CD14-positive monocyte (primary cell): Measurements from ENCODE around the gene SLC9A4. TPM values are rescaled to one million over a fixed set of nuclear protein-coding genes. Genes with fewer than 3 reads are reported as not detected.

Experiments used
- DNase-seq, 3 donors: peaks; one replicate each; pipeline ENCODE4 v3.0.0-alpha.2; 2011 to 2022
- H2AFZ ChIP-seq: 2 replicates; pipeline ENCODE4 v1.6.0; 2012; ENCODE audit warnings: mild to moderate bottlenecking, low read depth, low read length, inconsistent platforms; ENCODE audit not compliant: insufficient read depth, poor library complexity, severe bottlenecking
- H3K27ac ChIP-seq, 2 donors: 1 replicate in 1 of 2; 2 replicates in 1 of 2; pipeline ENCODE4 v1.5.1; 2012 to 2013; ENCODE audit warnings: low read length in 2 of 2, control low read depth in 1 of 2, inconsistent platforms in 1 of 2, low read depth in 1 of 2, mild to moderate bottlenecking in 1 of 2
- H3K27me3 ChIP-seq, 2 donors: one replicate each; pipeline versions ENCODE4 v1.6.0 to v1.6.1; 2011 to 2013; ENCODE audit warnings: low read length in 2 of 2; ENCODE audit not compliant: control insufficient read depth in 2 of 2, insufficient read depth in 2 of 2
- H3K36me3 ChIP-seq, 2 donors: replicated peaks in 1 of 2; 1 replicate in 1 of 2; 2 replicates in 1 of 2; pipeline versions ENCODE4 v1.5.1 to v1.6.1; 2012 to 2013; ENCODE audit warnings: low read length in 2 of 2, control low read depth in 1 of 2, inconsistent platforms in 1 of 2, mild to moderate bottlenecking in 1 of 2; ENCODE audit not compliant: insufficient read depth in 2 of 2, control insufficient read depth in 1 of 2
- H3K4me1 ChIP-seq, 2 donors: 1 replicate in 1 of 2; 2 replicates in 1 of 2; pipeline versions ENCODE4 v1.5.1 to v1.6.1; 2012 to 2013; ENCODE audit warnings: low read length in 2 of 2, control low read depth in 1 of 2, inconsistent platforms in 1 of 2, mild to moderate bottlenecking in 1 of 2, moderate library complexity in 1 of 2; ENCODE audit not compliant: insufficient read depth in 2 of 2, control insufficient read depth in 1 of 2
- H3K4me2 ChIP-seq: replicated peaks from 2 replicates; pipeline ENCODE3; 2012; ENCODE audit warnings: low read length, moderate library complexity, mild to moderate bottlenecking; ENCODE audit not compliant: poor library complexity, severe bottlenecking; ENCODE audit errors: extremely low read depth
- H3K4me3 ChIP-seq, 3 experiments: fragments of 200-600 bp in 1 of 3; sonication (generic) in 1 of 3; replicated peaks in 1 of 3; 1 replicate in 2 of 3; 2 replicates in 1 of 3; pipeline ENCODE4 v1.5.1; 2011 to 2013; ENCODE audit warnings: low read length in 3 of 3, mild to moderate bottlenecking in 3 of 3, control low read depth in 2 of 3, low read depth in 2 of 3, inconsistent platforms in 1 of 3, moderate library complexity in 1 of 3
- H3K79me2 ChIP-seq: 2 replicates; pipeline ENCODE4 v1.6.0; 2012; ENCODE audit warnings: mild to moderate bottlenecking, control low read depth, inconsistent platforms, low read length, moderate library complexity; ENCODE audit not compliant: insufficient read depth
- H3K9ac ChIP-seq: 2 replicates; pipeline ENCODE4 v1.6.0; 2017; ENCODE audit warnings: low read length, mild to moderate bottlenecking; ENCODE audit not compliant: insufficient read depth, poor library complexity, severe bottlenecking
- H3K9me3 ChIP-seq, 2 donors: replicated peaks in 1 of 2; 1 replicate in 1 of 2; 2 replicates in 1 of 2; pipeline versions ENCODE4 v1.5.1 to v1.6.1; 2012 to 2013; ENCODE audit warnings: low read length in 2 of 2, control low read depth in 1 of 2; ENCODE audit not compliant: control insufficient read depth in 1 of 2, insufficient read depth in 1 of 2
- H4K20me1 ChIP-seq: 2 replicates; pipeline ENCODE4 v1.6.0; 2012; ENCODE audit warnings: mild to moderate bottlenecking, low read length, control low read depth, moderate library complexity; ENCODE audit not compliant: insufficient read depth
- H3K27ac Mint-ChIP-seq, 7 donors: one replicate each; pipeline ENCODE4 v1.8.0; 2020; ENCODE audit warnings: mild to moderate bottlenecking in 7 of 7, mixed read lengths in 7 of 7, moderate library complexity in 6 of 7, inconsistent platforms in 2 of 7
- H3K27me3 Mint-ChIP-seq, 3 donors: one replicate each; pipeline ENCODE4 v1.8.0; 2021 to 2022; ENCODE audit warnings: low read depth in 3 of 3, mild to moderate bottlenecking in 3 of 3, mixed read lengths in 3 of 3, moderate library complexity in 3 of 3, inconsistent platforms in 1 of 3
- H3K36me3 Mint-ChIP-seq, 2 donors: one replicate each; pipeline ENCODE4 v1.8.0; 2020; ENCODE audit warnings: mixed read lengths in 2 of 2, inconsistent platforms in 1 of 2, mild to moderate bottlenecking in 1 of 2
- H3K4me1 Mint-ChIP-seq: one replicate; pipeline ENCODE4 v1.8.0; 2020; ENCODE audit warnings: mild to moderate bottlenecking, mixed read lengths
- H3K4me3 Mint-ChIP-seq, 2 donors: one replicate each; pipeline ENCODE4 v1.8.0; 2020; ENCODE audit warnings: mild to moderate bottlenecking in 2 of 2, mixed read lengths in 2 of 2, moderate library complexity in 1 of 2
- H3K9me3 Mint-ChIP-seq, 7 donors: one replicate each; pipeline ENCODE4 v1.8.0; 2020 to 2022; ENCODE audit warnings: mixed read lengths in 7 of 7, mild to moderate bottlenecking in 6 of 7, moderate library complexity in 6 of 7, inconsistent platforms in 2 of 7
- CTCF ChIP-seq: fragments of 200-600 bp; IDR thresholded peaks from one replicate; pipeline ENCODE4 v1.8.0; 2022; ENCODE audit warnings: antibody characterized with exemption, mild to moderate bottlenecking
- WGBS: methylation state at CpG from one replicate; pipeline ENCODE4 v1.1.5; 2013; ENCODE audit warnings: missing lambda C conversion rate; ENCODE audit not compliant: insufficient coverage; 5-methylcytosine and 5-hydroxymethylcytosine counted together
- intact Hi-C, 2 donors: fragments of 100-400 bp; cut with micrococcal nuclease; formaldehyde crosslinking; loops; one replicate each; pipeline versions ENCODE4 v1.15.0 to v1.15.1; 2023
- polyA plus RNA-seq, 3 donors: library from polyadenylated mRNA; depleted of rRNA in 1 of 3; unstranded in 2 of 3; stranded (reverse) in 1 of 3; fragments of 300-500 nt in 2 of 3; fragments of >200 nt in 1 of 3; fragmentation: Illumina TruSeq in 2 of 3; gene quantifications; 1 replicate in 2 of 3; 2 replicates in 1 of 3; pipeline ENCODE4 v1.2.3, GENCODE V29; 2012 to 2021

The SLC9A4 gene
- polyA plus RNA-seq, 3 donors = not detected

- Mint-ChIP-seq H3K36me3 (no peaks in the 10 kb centered on the region), H3K4me1 (peaks cover 38% of the 10 kb centered on the region), H3K27ac (no peak overlapping the region), H3K4me3 (no peak overlapping the region), H3K27me3 (peaks cover 0 to 1% (median 0%) of the 10 kb centered on the region in 3 donors), H3K9me3 (peaks cover 0 to 2% (median 0%) of the 10 kb centered on the region in 7 donors)
- WGBS = no CpG with 5 or more reads among the region's 1 CpG
- no peaks in the 10 kb centered on the region for H3K9me3 ChIP-seq
- H4K20me1 ChIP-seq = no peaks in the 10 kb centered on the region
- intact Hi-C loops = no loop called here
- H3K27ac ChIP-seq = no peak overlapping the region
- peaks cover 32 to 37% of the 10 kb centered on the region in 2 donors for H3K4me1 ChIP-seq
- TF ChIP-seq CTCF = no peak
- H3K27me3 ChIP-seq = no peaks in the 10 kb centered on the region
- H3K4me3 ChIP-seq = no peak overlapping the region
- no peak overlapping the region for H2AFZ ChIP-seq
- no peaks in the 10 kb centered on the region for H3K79me2 ChIP-seq
- no peak for DNase-seq
- H3K4me2 ChIP-seq = no peak overlapping the region
- no peaks in the 10 kb centered on the region for H3K36me3 ChIP-seq
- no peak overlapping the region for H3K9ac ChIP-seq
Observed at GRCh38 chr2:102427249-102427648, 45.8 kb upstream of the SLC9A4 start.

- WGBS = no CpG with 5 or more reads among the region's 2 CpGs
- Histone ChIP-seq H3K79me2 (no peaks in the 10 kb centered on the region), H4K20me1 (no peaks in the 10 kb centered on the region), H3K27ac (no peak overlapping the region), H3K9ac (no peak overlapping the region), H3K27me3 (no peaks in the 10 kb centered on the region), H2AFZ (no peak overlapping the region), H3K9me3 (no peaks in the 10 kb centered on the region), H3K4me2 (no peak overlapping the region), H3K4me1 (peaks cover 19 to 24% of the 10 kb centered on the region in 2 donors), H3K4me3 (no peak overlapping the region), H3K36me3 (no peaks in the 10 kb centered on the region)
- H3K4me3 Mint-ChIP-seq = no peak overlapping the region
- intact Hi-C loops = no loop called here
- TF ChIP-seq CTCF = no peak
- peaks cover 0 to 2% (median 0%) of the 10 kb centered on the region in 7 donors for H3K9me3 Mint-ChIP-seq
- no peak for DNase-seq
- peaks cover 0 to 1% (median 0%) of the 10 kb centered on the region in 3 donors for H3K27me3 Mint-ChIP-seq
- H3K27ac Mint-ChIP-seq = no peak overlapping the region
- no peaks in the 10 kb centered on the region for H3K36me3 Mint-ChIP-seq
- peaks cover 26% of the 10 kb centered on the region for H3K4me1 Mint-ChIP-seq
Observed at GRCh38 chr2:102428573-102428972, 44.5 kb upstream of the SLC9A4 start.
